GM19455 (cell line): ENCODE measurements around the gene GDAP1L1.
A peak's percentile ranks its signal among the peaks of the same experiment; 100 is the strongest.
"Not testable (repeated sequence)": the region's sequence is repeated elsewhere in the genome, so short reads cannot be mapped to it uniquely, and the experiment has no call there.

Source experiments
- ATAC-seq: cut with Tn5 transposase; IDR thresholded peaks from one replicate; pipeline ENCODE4 v1.9.1; 2021; ENCODE audit not compliant: unreplicated experiment

The GDAP1L1 gene

DNA sequence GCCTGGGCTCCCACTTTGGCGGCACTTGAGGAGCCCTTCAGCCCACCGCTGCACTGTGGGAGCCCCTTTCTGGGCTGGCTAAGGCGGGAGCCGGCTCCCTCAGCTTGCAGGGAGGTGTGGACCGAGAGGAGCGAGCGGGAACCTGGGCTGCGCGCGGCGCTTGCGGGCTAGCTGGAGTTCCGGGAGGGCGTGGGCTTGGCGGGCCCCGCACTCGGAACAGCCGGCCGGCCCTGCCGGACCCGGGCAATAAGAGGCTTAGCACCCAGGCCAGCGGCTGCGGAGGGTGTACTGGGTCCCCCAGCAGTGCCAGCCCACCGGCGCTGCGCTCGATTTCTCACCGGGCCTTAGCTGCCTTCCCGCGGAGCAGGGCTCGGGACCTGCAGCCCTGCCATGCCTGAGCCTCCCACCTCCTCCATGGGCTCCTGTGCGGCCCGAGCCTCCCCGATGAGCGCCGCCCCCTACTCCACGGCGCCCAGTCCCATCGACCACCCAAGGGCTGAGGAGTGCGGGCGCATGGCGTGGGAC, 52.0 kb downstream of the GDAP1L1 start:
- not testable (repeated sequence) for ATAC-seq

DNA sequence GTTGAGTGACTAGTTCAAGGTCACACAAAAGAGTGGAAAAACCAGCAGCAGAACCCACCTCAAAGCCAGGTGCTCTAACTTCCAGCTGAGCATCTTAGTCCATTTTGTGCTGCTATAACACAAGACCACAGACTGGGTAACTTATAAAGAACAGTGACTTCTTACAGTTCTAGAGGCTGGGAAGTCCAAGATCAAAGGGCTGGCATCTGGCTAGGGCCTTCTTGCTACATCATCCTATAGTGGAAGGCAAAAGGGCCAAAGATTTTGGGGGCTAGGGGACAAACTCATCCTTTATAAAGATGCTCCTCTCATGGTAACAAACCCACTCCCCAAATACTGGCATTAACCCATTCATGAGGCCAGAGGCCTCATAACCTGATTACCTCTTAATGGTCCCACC, 54.2 kb downstream of the GDAP1L1 start:
- no peak for ATAC-seq

DNA sequence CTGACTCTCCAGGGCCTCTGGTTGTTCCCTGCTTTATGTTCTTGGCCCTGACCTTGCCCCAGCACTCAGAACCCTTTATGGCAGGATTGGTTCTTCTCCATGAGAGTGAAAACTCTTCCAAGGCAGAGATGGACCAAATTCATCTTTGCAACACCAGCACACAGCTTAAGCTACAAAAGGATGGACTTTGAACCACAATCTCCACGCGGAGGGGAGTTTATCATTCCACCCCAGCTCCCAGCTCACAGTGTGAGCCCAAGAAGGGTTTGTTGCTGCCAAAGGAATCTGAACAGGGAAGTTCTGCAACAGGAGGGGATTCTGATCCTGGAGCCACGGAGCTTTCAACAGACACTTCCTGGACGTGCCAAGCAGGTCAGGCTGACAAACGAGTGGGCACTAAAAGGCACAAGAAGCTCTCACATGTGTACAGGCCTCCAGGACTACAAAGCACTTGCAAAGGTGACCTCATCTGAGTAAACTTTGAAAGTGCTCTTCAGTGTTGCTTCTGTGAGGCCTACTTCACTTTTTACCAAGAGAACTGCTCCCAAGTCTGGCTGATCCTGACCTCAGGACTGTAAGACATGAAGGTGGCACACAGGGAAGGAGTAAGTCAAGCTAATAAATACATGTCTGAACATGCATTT, 55.0 kb downstream of the GDAP1L1 start:
- ATAC-seq: no peak

DNA sequence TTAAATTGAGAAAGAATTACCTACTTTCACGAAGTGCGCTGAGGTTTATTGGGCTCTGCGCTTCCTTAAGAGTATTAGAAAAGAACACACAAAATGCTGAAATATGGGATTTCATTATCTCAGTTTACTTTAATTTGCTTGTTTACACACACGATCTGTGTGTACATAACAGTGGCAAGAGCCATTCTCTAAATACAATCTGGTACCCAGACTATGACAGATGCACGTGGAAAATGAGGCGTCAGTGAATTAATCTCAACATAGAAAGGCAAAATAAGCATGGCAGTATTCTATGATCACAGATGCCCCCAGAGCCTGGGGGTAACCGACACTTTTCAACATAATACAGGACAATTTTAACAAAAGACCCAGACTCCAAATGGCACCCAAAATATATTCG, 55.6 kb downstream of the GDAP1L1 start:
- ATAC-seq: no peak

DNA sequence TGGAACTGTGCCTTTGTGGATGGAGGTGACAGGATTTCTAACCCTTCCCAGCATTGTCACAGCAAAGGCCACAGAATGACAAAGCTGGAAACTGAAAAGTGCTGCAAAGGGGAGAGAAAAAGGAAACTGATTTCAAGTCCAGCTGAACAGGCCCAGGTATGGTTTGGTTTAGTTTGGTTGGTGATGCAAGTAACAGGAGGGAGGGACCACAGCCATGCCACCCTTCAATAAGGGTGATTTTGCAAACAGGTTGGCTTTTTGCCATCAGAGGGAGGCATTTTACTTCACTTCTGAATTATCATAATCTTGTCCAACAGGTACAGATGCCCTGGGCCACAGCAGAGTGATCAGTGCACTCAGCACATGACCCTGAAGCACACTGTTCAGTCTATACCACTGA, 57.3 kb downstream of the GDAP1L1 start:
- ATAC-seq: no peak

DNA sequence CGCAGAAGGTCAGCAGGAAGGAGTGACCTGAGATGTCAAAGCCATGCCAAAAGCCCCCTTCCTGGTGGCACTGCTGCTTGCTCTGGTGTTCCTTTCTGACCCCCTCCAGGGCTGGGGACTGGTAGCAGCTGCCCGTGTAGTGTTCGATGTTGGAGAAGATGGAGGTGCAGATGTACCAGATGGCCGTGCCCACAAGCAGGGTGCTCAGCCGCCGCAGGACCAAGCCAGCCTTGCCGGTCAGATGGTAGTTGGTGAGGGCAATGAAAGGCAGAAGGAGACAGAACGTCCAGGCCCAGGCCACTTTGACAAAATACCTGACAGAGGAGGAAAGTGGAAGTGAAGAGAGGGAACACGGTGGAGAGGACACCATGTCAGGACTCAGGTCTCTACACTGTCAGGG, 59.8 kb downstream of the GDAP1L1 start:
- ATAC-seq: no peak

DNA sequence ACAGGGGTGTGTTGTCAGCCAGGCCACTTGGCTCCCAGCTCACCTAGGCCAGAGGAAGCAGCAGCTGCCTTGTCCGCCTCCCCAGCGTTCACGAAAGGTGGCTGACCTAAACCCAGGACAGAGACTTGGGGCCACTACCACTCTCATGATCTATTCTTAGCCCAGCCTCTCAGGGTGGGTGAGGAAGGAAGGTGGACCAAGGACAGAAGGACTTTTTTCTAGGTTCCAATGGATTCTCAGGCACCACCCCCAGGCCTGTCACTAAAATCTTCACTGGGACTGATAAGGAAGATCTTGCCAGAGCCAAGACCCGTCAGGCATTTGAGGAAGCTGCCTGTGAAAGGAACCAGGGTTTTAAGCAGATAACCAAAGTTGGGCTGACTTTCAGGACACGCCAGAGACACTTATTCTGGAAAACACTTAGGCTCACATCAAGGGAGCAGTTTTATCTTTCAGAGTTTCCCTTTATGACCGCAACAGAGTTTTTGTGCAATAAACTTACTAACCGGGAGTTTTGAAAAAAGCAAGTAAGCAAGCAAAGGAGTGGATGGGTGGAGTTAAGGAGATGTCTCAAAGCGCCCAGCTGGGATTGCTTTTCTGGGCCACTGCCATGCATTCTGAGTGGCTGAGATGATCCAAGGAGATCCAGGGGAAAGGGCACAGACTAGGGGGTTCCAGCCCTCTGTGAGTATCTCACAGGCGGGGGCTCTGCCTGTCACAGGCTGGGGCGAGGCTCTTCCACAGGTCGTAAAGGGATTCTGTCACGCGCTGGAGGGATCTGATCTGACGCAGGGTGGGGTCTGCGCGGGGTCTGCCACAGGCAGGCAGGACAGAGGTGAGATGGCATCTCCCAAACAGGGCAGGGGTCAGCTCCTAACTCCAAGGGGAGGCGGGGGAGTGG, 62.9 kb downstream of the GDAP1L1 start:
- ATAC-seq: no peak

DNA sequence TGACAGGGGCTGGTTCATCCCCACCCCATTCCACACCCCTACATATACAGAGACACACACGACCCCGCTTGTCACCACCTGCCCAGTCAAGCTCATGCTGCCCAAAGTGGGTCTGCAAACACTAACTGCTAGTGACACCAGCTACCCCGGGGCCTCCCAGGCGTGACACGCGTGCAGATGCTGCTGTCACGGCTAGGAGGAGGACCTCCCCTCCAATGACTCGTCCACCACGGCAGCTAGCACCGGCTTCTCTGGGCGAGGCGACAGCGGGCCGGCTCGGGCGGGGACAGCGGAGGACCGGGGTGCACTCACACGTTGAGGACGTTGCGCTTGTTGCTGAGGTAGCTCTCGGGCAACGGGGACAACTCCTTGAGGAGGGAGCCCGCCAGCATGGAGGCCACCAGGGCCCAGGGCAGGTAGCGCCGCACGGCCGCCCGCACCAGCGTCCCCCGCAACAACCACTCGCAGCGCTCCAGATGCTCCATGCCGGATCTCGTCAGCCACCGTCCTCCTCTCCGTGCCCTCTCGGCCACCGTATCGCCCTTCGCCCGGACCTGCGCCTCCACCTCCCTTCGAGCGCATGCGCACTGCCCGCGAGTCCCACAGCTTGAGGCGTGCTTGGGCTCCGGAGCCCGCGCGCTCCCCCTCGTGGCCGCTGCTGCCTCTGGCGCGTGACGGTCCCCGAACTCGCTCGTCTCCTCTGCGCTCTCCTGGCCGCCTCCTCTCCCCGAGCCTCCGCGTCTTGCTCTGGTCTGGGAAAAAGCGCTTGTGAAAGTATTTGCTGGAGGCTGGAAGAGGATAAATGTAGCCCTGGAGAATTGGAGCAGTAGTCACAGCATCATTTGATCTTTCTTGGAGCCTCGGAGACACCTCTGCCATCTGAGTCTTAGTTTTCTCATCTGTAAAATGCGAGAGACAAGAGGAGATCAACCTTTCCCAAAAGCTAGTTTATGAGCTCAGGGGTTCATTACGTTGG, 63.8 kb downstream of the GDAP1L1 start, which contains the start of gene FITM2:
TSS of gene FITM2 (minus strand) at position 539 of the 976 bp plus-strand sequence. CDS start at position 485, 54 bp downstream.
- peak; percentile 78 for ATAC-seq

DNA sequence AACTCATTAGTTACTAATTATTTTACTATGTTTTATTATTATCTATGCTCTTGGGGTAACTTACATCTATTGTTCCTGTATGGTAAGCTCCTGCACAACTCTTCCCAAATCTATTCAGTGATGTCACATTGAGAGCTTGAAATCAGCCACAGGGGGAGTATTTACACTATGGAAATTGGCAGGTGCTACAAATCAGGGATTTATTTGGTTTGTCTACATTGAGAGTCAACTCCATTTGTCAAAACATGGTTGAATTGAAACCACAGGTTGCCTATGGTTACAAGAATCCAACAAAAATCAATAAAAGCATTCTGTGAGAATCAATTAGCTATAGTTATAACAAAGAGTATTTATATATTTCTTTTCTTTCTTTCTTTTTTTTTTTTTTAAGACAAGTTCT, 67.8 kb downstream of the GDAP1L1 start:
- no peak for ATAC-seq

DNA sequence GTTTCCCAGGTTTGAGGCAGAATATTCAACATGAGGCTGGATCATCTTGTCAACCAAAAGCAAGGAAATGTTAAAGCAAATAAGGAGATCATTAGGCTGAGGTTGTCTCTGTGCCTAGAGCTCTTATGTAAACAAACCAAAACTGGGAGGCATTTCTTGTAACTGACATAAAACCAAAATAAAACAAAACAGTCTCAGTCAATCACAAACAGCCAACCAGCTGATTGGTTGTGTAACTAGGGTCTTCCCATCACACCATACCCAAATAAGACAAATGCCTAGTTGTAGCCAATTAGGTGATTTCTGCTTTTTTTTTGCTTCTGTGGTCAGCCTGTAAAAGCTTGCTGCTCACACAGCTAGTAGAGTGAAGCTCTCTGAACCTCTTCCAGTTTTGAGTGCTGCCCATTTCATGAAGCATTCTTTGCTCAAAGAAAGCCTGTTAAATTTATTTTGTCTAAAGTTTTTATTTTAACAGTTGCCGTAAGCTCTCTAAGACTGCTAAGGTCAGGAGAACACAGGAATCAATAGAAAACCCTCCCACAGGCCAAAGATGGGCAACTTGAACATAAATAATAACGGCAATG, 72.8 kb downstream of the GDAP1L1 start:
- ATAC-seq: no peak

DNA sequence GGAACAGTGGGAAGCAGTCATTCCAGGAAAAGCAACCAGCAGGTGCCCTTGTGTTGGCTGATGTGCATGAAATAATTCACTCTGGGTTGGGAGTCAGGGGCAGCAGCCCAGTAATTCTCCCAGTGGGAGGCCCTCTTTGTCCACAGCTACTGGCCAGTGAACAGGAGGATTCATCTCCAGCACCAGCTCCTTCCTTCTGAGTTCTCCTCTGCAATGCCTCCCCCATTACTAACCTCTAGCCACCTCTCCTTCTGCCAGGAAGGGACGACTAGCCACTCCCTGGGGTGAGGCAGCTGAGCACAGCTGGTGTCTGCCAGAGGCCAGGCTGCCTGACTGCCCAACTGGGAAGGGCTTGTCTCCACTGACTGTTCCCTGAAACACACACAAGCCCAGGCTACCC, 77.2 kb downstream of the GDAP1L1 start:
- no peak for ATAC-seq

DNA sequence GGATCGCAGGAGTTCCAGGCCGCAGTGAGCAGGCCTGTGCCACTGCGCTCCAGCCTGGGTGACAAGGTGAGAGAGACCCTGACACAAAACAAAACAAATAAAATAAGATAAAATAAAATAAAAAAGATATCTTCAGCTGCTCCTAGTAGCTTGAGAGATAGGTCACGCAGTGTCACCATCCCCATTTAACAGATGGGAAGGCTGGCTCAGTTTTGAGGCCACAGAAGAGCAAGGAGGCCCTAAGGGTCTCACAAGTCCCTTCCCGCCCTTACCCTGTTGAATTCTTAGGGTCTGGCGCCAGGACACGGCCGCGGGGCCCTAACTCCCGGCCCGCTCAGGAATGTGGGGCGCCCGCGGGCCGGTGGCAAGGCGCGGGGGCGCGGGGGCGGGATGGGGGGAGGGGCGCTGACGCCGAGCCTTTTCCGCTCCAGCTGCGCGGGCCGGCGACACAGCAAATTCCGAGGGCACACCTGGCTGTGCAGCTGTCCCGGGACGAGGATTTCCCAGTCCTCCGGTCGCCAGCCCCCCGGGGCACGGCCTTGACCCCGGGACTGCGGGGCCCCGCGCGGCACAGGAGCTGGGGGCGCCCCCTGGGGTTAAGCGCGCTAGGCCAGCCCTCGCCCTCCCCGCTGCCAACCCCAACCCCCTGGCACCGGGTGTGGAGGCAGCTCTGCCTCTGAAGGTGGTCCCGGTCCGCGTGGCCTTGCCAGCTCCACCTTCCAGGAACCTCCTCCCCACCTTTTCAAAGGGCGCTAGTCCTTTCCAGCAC, 79.5 kb downstream of the GDAP1L1 start:
- no peak for ATAC-seq

DNA sequence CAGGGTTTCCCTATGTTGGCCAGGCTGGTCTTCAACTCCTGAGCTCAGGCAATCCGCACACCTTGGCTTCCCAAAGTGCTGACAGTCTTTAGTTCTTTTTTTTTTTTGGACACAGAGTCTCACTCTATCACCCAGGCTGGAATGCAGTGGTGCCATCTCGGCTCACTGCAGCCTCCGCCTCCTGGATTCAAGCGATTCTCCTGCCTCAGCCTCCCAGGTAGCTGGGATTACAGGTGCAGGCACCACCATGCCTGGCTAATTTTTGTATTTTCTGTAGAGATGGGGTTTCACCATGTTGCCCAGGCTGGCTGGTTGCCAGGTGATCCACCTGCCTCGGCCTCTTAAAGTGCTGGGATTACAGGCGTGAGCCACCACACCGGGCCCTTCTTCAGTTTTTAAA, 80.6 kb downstream of the GDAP1L1 start:
- ATAC-seq: not testable (repeated sequence)

DNA sequence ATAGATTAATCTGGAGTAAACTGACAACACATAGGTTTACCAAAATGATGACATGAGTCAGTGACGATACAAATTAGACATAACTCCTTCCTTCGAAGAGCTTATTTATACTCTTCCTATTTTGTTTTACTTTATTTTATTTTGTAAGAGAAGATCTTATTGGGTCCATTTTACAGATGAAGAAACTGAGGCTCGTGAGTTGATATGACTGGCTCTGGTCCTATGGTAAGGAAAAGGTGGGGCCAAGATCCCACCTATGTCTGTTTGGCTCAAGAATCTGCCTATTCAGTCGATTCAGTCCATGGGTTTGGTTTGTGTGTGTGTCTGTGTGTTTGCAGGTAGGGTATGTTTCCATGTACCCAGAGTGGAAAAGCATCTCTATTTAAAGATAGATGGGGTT, 81.3 kb downstream of the GDAP1L1 start:
- no peak for ATAC-seq
